Coronary artery (tissue), 2 donors: Measurements from ENCODE around the gene TBX6.

ENCODE experiments used
- DNase-seq: peaks from one replicate; pipeline ENCODE4 v3.0.0-alpha.2; 2017; ENCODE audit warnings: low spot score
- H3K27ac ChIP-seq, 2 donors: fragments of 200-600 bp; sonication (generic); one replicate each; pipeline ENCODE4 v1.5.1; 2016 to 2019
- H3K4me3 ChIP-seq: fragments of 200-600 bp; sonication (generic); 2 replicates; pipeline ENCODE4 v1.5.1; 2016; ENCODE audit warnings: mild to moderate bottlenecking, moderate library complexity
- TF ChIP-seq, protein P1 (sequence below): fragments of 200-600 bp; sonication (generic); IDR thresholded peaks from one replicate; pipeline ENCODE4 v1.5.1; 2019; ENCODE audit warnings: antibody characterized with exemption

The TBX6 gene

DNA sequence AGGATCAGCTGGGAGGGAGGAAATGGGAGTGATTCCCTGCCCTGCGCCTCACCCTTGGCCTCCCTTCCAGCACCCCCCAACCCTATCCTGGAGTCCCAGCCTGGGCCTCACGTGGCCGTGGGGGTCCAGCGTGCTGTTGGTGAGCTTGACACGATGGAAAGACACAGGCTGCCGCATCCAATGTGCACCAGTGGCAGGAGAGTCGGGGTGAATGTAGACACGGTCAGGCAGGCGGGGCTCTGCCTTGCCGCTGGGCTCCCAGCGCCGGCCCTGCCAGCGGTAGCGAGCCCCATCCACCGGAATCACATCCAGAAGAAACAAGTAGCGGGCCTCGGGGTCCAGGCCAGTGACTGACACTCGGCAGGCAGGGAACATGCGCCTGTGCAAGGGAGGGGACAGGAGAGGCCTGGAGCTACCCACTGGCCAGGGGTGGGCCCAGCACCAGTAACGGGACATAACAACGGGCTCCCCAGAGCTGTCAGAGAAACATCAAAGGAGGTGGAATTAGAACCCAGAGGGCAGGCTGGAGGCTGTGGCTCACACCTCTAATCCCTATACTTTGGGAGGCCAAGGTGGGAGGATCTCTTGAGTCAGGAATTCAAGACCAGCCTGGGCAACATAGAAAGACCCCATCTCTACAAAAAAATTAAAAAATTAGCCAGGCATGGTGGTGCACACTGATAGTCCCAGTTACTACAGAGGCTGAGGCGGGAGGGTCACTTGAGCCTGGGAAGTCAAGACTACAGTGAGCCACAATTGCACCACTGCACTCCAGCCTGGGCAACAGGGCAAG, 2.7 kb downstream of the TBX6 start:
- Histone ChIP-seq H3K27ac (no peak overlapping the region), H3K4me3 (no peak overlapping the region)
- TF ChIP-seq, protein P1, sequence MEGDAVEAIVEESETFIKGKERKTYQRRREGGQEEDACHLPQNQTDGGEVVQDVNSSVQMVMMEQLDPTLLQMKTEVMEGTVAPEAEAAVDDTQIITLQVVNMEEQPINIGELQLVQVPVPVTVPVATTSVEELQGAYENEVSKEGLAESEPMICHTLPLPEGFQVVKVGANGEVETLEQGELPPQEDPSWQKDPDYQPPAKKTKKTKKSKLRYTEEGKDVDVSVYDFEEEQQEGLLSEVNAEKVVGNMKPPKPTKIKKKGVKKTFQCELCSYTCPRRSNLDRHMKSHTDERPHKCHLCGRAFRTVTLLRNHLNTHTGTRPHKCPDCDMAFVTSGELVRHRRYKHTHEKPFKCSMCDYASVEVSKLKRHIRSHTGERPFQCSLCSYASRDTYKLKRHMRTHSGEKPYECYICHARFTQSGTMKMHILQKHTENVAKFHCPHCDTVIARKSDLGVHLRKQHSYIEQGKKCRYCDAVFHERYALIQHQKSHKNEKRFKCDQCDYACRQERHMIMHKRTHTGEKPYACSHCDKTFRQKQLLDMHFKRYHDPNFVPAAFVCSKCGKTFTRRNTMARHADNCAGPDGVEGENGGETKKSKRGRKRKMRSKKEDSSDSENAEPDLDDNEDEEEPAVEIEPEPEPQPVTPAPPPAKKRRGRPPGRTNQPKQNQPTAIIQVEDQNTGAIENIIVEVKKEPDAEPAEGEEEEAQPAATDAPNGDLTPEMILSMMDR, result no peak
- DNase-seq, result no peak

DNA sequence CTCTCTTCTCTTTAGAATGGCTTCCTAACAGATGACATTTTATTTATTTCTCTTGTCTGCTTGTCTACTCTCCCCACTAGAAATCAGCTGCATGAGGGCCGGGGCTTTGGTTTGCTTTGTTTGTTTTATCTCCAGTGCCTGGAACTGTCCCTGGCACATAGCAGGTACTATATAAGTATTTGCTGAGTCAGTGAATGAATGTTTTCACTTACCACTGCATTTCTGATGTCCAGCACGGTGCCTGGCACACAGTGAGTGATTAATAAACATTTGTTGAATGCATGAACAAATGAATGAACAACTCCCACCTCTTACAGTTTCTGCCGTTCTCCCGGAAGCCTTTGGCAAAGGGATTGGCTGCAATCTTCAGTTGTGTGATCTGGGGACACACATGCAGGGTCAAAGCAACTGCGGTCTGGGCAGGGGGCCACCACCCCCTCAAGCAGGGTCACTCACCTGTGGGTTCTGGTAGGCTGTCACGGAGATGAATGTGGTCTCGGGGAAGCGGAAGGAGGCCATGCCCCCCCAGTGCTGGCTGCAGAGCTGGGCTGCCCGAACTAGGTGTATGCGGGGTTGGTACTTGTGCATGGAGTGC, 3.4 kb downstream of the TBX6 start:
- TF ChIP-seq, protein P1, result no peak
- DNase-seq, result no peak
- no peak overlapping the region for H3K4me3 ChIP-seq
- no peak overlapping the region for H3K27ac ChIP-seq

DNA sequence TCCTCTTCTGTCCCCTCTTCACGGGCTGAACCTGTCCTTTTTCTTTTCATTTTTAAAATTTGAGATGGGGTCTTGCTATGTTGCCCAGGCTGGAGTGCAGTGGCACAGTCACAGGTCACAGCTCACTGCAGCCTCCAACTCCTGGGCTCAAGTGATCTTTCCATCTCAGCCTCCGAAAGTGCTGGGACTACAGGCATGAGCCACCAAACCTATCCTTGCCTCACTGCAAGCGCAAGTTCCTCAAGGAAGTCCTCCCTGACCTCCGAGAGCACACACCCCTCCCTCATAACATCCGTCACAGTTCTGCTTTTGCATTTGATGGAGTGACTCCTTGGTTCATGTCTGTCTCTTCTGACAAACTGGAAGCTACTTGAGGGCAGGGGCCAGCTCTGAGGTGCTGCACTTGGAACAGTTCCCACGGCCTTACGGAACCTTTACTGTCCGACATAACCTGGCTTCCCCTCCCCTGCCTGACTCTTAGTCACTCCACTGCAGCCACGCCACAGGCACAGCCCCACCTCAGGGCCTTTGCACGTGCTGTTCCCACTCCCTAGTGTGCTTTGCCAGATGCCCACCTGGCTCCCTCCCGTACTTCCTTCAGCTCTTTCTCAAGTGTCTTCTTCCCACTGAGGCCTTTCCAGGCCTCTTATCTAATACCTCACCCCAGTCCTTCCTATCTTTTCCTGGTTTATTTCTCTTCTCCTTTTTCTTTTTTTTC, 4.4 kb downstream of the TBX6 start:
- no peak overlapping the region for H3K4me3 ChIP-seq
- DNase-seq, result no peak
- H3K27ac ChIP-seq, result no peak overlapping the region
- TF ChIP-seq, protein P1, result no peak

DNA sequence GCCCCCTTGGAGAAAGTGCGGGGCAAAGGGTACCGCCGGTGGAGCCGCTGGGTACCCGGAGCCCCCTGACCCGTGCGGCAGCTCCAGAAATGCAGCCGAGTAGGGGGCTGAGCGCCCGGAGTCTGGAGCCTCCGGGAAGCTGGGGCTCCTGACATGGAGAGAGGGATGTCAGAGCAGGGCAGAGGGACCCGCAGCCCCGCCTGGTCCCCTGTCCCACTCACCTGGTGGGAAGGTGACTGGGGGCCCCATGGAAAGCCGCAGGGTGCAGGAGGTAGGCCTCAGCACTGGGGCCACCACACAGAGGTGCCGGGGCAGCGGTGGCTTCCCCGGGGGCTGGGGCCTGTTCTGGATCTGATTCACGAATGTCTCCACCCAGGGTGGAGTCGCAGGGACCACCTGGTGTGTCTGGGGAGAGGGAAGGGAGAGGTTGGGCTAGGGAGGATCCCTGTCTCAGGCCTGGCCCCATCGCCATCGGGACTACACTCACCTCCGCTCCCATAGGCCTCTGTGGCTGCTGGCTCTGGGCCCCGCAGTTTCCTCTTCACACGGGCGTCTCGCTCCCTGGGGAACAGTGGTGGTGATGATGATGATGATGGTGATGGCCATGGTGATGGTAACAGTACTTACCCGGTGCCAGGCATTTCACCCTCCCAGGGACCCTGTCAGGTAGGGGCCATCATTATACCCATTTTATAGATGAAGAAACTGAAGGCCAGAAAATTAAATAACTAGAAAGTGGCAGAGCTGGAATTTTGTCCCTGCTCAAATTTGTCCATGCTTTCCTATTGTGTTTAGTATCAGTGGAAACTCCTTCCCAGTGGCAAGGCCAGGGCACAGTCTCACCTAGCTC, 5.2 kb downstream of the TBX6 start:
- peak overlapping the region in 1 of 2 donors; percentile 65 for H3K27ac ChIP-seq
- TF ChIP-seq, protein P1, result no peak
- no peak overlapping the region for H3K4me3 ChIP-seq
- DNase-seq, result no peak

DNA sequence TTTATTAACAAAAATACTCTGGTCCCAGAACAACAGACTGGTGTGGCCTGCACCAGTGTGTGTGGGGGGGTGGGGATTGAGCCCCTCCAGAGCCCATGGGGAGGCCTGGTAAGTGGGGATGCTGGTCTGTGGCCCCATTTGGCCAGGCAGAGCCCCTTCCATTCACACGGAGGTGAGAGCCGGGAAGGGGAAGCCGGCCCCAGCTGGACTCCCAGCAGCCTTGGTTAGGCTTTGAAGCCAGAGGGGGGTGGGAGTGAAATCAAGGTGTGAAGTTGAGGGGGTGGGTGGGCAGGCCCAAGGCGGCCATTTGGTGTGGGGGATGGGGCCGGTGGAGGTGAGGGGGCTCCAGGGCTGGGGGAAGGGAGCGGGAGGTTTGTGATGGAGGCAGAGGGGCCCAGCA, 5.9 kb downstream of the TBX6 start:
- Histone ChIP-seq H3K27ac (peak overlapping the region; percentile 52 to 65), H3K4me3 (no peak overlapping the region)
- DNase-seq, result no peak
- TF ChIP-seq, protein P1, result no peak

DNA sequence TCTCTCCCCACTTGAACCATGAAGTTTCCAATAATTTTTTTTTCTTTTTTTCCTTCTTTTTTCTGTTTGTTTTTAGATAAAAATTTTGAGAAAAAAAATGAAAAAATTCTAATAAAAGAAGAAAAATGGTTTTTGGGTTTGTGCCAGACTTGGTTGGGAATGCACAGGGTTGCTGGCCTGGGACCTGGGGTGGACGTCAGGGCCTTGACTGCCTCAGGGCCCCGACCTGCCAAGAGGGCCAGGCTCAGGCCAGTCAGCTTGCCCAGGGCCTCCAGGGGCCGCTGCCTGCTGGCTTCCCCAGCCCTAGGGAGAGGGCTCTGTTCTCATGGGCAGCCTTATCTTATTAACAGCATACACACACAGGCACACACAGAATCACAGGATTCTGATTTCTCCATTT, 6.5 kb downstream of the TBX6 start:
- DNase-seq, result no peak
- TF ChIP-seq, protein P1, result no peak
- Histone ChIP-seq H3K27ac (peak overlapping the region; percentile 52 to 65), H3K4me3 (no peak overlapping the region)
